WTC11 (cell line): ENCODE data around the gene H6PD. TPM values are rescaled to one million over a fixed set of nuclear protein-coding genes. Genes with fewer than 3 reads are reported as not detected.

Experiments used
- ATAC-seq: fragments of 200-7000 bp; cut with Tn5 transposase; 2 replicates; pipeline ENCODE4 v1.10.0; 2021; ENCODE audit warnings: mild to moderate bottlenecking, moderate library complexity
- CTCF ChIA-PET: fragments of 300-600 bp; sonication (Branson Sonifier 250); formaldehyde crosslinking; loops from one replicate; lab custom pipeline; 2021; ENCODE audit warnings: antibody characterized with exemption; lab: Charles Lee
- POLR2A ChIA-PET: fragments of 350-600 bp; sonication (Branson Sonifier 250); formaldehyde crosslinking; loops from one replicate; lab custom pipeline; 2021; ENCODE audit warnings: antibody characterized with exemption; lab: Charles Lee
- DNase-seq: peaks from one replicate; pipeline ENCODE4 v3.0.0; 2021; ENCODE audit warnings: low spot score
- H3K27ac Mint-ChIP-seq: 2 replicates; pipeline ENCODE4 v1.8.0; 2021; ENCODE audit warnings: mixed read lengths
- H3K27me3 Mint-ChIP-seq: 2 replicates; pipeline ENCODE4 v1.8.0; 2021; ENCODE audit warnings: low read depth, mild to moderate bottlenecking, moderate library complexity, mixed read lengths
- H3K36me3 Mint-ChIP-seq: 2 replicates; pipeline ENCODE4 v1.8.0; 2021; ENCODE audit warnings: mixed read lengths
- H3K4me1 Mint-ChIP-seq: 2 replicates; pipeline ENCODE4 v1.8.0; 2022; ENCODE audit warnings: mixed read lengths
- H3K4me3 Mint-ChIP-seq: 2 replicates; pipeline ENCODE4 v1.8.0; 2021; ENCODE audit warnings: mild to moderate bottlenecking, moderate library complexity, mixed read lengths
- H3K9me3 Mint-ChIP-seq: 2 replicates; pipeline ENCODE4 v1.8.0; 2021; ENCODE audit warnings: mixed read lengths
- ESRRA ChIP-seq: sonication (generic); formaldehyde crosslinking; IDR thresholded peaks from 2 replicates; pipeline ENCODE4 v1.8.1; 2022; ENCODE audit warnings: mild to moderate bottlenecking, missing genetic modification reagents, borderline replicate concordance
- GTF2I ChIP-seq: fragments of 250-450 bp; sonication (Bioruptor Pico); conservative IDR thresholded peaks from 2 replicates; pipeline ENCODE4 v1.4.0; 2021; ENCODE audit warnings: mild to moderate bottlenecking
- NFATC4 ChIP-seq: fragments of 250-450 bp; sonication (Bioruptor Pico); IDR thresholded peaks from 2 replicates; pipeline ENCODE4 v1.9.0; 2021; ENCODE audit warnings: mild to moderate bottlenecking
- SMAD4 ChIP-seq: sonication (generic); formaldehyde crosslinking; IDR thresholded peaks from 2 replicates; pipeline ENCODE4 v1.8.0; 2022; ENCODE audit warnings: mild to moderate bottlenecking, missing genetic modification reagents
- SOX15 ChIP-seq: fragments of 250-450 bp; sonication (Bioruptor Pico); IDR thresholded peaks from 2 replicates; pipeline ENCODE4 v1.9.0; 2021; ENCODE audit warnings: mild to moderate bottlenecking
- ZNF121 ChIP-seq: sonication (generic); formaldehyde crosslinking; IDR thresholded peaks from 2 replicates; pipeline ENCODE4 v1.8.0; 2023; ENCODE audit warnings: missing genetic modification reagents
- ZNF423 ChIP-seq: fragments of 250-450 bp; sonication (Bioruptor Pico); IDR thresholded peaks from 2 replicates; pipeline ENCODE4 v2.1.2; 2022; ENCODE audit warnings: mild to moderate bottlenecking, moderate library complexity
- total RNA-seq: library from RNA; stranded (reverse); gene quantifications from 3 replicates; pipeline ENCODE4 v1.2.3, GENCODE V29; 2021
- TF ChIP-seq, protein P1 (sequence below): fragments of 250-450 bp; sonication (Bioruptor Pico); IDR thresholded peaks from 2 replicates; pipeline ENCODE4 v1.9.0; 2021; ENCODE audit warnings: mild to moderate bottlenecking
- TF ChIP-seq, protein P2 (sequence below): sonication (generic); formaldehyde crosslinking; IDR thresholded peaks from 2 replicates; pipeline ENCODE4 v1.8.0; 2022; ENCODE audit warnings: mild to moderate bottlenecking, missing genetic modification reagents
- TF ChIP-seq, protein P3 (sequence below): fragments of 250-450 bp; sonication (Bioruptor Pico); IDR thresholded peaks from 2 replicates; pipeline ENCODE4 v2.1.2; 2022; ENCODE audit warnings: mild to moderate bottlenecking, moderate library complexity
- TF ChIP-seq, protein P4 (sequence below): sonication (generic); formaldehyde crosslinking; IDR thresholded peaks from 2 replicates; pipeline ENCODE4 v1.8.0; 2023; ENCODE audit warnings: missing genetic modification reagents

Gene H6PD
- total RNA-seq, 1 experiment from 2014 or later = 7.4 TPM

DNA sequence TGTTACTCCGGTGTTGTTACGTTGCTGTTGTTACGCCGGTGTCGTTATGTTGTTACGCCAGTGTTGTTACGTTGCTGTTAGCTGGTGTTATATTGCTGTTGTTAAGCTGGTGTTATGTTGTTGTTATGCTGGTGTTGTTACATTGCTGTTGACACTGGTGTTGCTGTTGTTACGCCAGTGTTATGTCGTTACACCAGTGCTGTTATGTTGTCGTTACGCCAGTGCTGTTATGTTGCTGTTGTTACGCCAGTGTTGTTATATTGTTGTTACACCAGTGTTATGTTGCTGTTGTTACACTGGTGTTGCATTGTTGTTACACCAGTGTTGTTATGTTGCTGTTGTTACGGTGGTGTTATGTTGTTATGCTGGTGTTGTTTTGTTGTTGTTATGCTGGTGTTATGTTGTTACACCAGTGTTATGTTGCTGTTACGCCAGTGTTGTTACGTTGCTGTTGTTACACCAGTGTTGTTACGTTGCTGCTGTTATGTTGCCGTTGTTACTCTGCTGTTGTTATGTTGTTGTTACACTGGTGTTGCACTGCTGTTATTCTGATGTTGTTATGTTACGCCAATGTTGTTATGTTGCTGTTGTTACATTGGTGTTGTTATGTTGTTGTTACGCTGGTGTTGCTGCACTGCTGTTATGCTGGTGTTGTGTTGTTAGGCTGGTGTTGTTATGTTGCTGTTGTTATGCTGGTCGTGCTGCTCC, 25.6 kb downstream of the H6PD start:
- ChIA-PET CTCF (no interaction called here), POLR2A (no interaction called here)
- Mint-ChIP-seq H3K27me3 (peaks cover 3% of the 10 kb centered on the region; the same call in 1 of the 2 replicates), H3K4me3 (no peak overlapping the region), H3K27ac (peak overlapping the region; percentile 81), H3K4me1 (no peaks in the 10 kb centered on the region), H3K36me3 (peaks cover 25% of the 10 kb centered on the region), H3K9me3 (peaks cover 32% of the 10 kb centered on the region)
- ATAC-seq (no peak), DNase-seq (no peak)
- no peak for TF ChIP-seq ESRRA
- TF ChIP-seq, protein P1, sequence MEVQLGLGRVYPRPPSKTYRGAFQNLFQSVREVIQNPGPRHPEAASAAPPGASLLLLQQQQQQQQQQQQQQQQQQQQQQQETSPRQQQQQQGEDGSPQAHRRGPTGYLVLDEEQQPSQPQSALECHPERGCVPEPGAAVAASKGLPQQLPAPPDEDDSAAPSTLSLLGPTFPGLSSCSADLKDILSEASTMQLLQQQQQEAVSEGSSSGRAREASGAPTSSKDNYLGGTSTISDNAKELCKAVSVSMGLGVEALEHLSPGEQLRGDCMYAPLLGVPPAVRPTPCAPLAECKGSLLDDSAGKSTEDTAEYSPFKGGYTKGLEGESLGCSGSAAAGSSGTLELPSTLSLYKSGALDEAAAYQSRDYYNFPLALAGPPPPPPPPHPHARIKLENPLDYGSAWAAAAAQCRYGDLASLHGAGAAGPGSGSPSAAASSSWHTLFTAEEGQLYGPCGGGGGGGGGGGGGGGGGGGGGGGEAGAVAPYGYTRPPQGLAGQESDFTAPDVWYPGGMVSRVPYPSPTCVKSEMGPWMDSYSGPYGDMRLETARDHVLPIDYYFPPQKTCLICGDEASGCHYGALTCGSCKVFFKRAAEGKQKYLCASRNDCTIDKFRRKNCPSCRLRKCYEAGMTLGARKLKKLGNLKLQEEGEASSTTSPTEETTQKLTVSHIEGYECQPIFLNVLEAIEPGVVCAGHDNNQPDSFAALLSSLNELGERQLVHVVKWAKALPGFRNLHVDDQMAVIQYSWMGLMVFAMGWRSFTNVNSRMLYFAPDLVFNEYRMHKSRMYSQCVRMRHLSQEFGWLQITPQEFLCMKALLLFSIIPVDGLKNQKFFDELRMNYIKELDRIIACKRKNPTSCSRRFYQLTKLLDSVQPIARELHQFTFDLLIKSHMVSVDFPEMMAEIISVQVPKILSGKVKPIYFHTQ (CRISPR knock-in tag) = no peak

DNA sequence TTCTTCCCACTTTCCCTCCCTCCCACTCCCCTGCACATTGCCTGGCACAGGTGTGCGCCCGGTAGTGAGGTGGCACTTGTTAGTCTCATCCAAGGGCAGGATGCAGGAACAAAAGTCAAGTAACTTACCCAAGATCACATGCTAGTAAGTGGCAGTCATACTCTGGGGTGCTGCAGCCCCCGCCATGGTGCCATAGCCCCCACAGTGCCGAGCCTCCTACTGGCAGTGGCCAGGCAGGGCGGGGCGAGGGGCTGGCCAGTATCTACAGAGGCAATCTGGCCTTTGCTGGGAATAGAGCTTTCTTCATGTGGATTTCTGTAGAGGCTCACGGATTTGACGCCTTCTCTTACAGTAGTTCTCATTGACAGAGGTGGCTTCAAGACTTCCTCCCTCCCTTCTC, 26.9 kb downstream of the H6PD start:
- Mint-ChIP-seq H3K4me3 (no peak overlapping the region), H3K4me1 (no peaks in the 10 kb centered on the region), H3K9me3 (peaks cover 32% of the 10 kb centered on the region), H3K27ac (no peak overlapping the region; the same call in 1 of the 2 replicates), H3K27me3 (peaks cover 3% of the 10 kb centered on the region; the same call in 1 of the 2 replicates), H3K36me3 (peaks cover 25% of the 10 kb centered on the region)
- no peak for ATAC-seq
- CTCF ChIA-PET = interaction anchor here (1.3 to 1.5 kb wide), 2 partner anchors 28 to 234 kb away, joined by 3 read pairs; no protein-coding TSS in a partner anchor
- POLR2A ChIA-PET = no interaction called here
- TF ChIP-seq, protein P2, sequence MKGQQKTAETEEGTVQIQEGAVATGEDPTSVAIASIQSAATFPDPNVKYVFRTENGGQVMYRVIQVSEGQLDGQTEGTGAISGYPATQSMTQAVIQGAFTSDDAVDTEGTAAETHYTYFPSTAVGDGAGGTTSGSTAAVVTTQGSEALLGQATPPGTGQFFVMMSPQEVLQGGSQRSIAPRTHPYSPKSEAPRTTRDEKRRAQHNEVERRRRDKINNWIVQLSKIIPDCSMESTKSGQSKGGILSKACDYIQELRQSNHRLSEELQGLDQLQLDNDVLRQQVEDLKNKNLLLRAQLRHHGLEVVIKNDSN (CRISPR knock-in tag) = no peak
- TF ChIP-seq NFATC4 = no peak
- TF ChIP-seq SOX15 (CRISPR knock-in tag) = no peak
- TF ChIP-seq ZNF423 = no peak
- DNase-seq = no peak

DNA sequence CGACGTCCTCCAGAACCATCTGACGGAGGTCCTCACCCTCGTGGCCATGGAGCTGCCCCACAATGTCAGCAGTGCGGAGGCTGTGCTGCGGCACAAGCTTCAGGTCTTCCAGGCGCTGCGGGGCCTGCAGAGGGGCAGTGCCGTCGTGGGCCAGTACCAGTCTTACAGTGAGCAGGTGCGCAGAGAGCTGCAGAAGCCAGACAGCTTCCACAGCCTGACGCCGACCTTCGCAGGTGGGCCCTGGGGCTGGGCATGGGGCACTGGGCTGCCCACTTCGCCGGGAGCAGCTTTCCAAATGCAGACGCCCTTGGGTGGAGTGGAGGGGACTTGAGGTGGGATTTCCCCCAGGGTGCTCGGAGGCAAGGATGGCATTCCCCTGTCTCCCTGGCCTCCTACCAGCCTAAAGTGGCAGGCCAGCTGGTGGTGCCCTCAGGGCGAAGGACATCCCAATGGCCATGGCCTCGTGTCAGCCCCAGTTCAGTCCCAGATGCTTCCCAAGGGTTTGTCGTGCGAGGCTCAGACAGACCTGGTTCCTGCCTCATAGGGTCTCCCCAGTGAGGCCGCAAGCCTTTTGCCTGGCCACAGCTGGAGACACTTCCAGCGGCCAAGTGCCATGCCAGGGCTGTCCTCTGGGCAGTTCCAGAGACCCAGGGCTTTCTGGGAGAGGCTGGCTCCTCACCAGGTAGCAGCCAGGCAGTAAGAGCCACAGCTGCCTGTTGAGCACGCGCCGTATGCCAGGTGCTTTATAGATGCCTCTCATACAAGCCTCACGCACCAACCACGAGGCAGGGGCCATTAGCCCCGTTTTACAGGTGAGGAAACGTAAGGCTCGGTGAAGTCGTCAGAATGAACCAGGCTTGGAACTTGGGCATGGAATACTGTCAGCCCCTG, 27.8 kb downstream of the H6PD start:
- H3K36me3 Mint-ChIP-seq = peaks cover 25% of the 10 kb centered on the region
- H3K4me1 Mint-ChIP-seq = no peaks in the 10 kb centered on the region
- H3K27me3 Mint-ChIP-seq = peaks cover 3% of the 10 kb centered on the region; the same call in 1 of the 2 replicates
- ChIA-PET CTCF (interaction anchor here (1.3 to 1.5 kb wide), 2 partner anchors 27 to 233 kb away, joined by 3 read pairs; no protein-coding TSS in a partner anchor), POLR2A (no interaction called here)
- peaks cover 32% of the 10 kb centered on the region for H3K9me3 Mint-ChIP-seq
- no peak overlapping the region for H3K4me3 Mint-ChIP-seq
- TF ChIP-seq, protein P3, sequence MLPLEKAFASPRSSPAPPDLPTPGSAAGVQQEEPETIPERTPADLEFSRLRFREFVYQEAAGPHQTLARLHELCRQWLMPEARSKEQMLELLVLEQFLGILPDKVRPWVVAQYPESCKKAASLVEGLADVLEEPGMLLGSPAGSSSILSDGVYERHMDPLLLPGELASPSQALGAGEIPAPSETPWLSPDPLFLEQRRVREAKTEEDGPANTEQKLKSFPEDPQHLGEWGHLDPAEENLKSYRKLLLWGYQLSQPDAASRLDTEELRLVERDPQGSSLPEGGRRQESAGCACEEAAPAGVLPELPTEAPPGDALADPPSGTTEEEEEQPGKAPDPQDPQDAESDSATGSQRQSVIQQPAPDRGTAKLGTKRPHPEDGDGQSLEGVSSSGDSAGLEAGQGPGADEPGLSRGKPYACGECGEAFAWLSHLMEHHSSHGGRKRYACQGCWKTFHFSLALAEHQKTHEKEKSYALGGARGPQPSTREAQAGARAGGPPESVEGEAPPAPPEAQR (CRISPR knock-in tag) = no peak
- TF ChIP-seq GTF2I (CRISPR knock-in tag) (no peak), SMAD4 (CRISPR knock-in tag) (no peak)
- no peak overlapping the region for H3K27ac Mint-ChIP-seq
- ATAC-seq (no peak), DNase-seq (no peak)

DNA sequence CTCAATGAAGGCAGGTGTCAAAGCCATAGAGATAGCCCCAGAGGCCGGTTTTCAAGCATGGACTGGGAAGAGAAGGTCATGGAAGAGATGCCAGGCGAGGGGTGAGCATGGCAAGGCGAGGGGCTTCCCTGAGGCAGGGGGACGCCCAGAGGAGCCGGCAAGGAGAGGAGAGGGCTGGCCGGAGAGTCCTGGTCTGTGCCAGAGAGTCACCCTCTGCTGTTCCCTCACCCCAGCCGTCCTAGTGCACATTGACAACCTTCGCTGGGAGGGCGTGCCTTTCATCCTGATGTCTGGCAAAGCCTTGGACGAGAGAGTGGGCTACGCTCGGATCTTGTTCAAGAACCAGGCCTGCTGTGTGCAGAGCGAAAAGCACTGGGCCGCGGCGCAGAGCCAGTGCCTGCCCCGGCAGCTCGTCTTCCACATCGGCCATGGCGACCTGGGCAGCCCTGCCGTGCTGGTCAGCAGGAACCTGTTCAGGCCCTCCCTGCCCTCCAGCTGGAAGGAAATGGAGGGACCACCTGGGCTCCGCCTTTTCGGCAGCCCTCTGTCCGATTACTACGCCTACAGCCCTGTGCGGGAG, 28.8 kb downstream of the H6PD start:
- H3K4me1 Mint-ChIP-seq = no peaks in the 10 kb centered on the region
- TF ChIP-seq ZNF121 (no peak), SMAD4 (CRISPR knock-in tag) (no peak)
- TF ChIP-seq, protein P4, sequence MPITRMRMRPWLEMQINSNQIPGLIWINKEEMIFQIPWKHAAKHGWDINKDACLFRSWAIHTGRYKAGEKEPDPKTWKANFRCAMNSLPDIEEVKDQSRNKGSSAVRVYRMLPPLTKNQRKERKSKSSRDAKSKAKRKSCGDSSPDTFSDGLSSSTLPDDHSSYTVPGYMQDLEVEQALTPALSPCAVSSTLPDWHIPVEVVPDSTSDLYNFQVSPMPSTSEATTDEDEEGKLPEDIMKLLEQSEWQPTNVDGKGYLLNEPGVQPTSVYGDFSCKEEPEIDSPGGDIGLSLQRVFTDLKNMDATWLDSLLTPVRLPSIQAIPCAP = no peak
- no peak overlapping the region for H3K27ac Mint-ChIP-seq
- POLR2A ChIA-PET = no interaction called here
- CTCF ChIA-PET = interaction anchor here (1.3 to 2.5 kb wide), 3 partner anchors 11 to 228 kb away, joined by 4 to 9 read pairs (median 5); no protein-coding TSS in a partner anchor
- H3K27me3 Mint-ChIP-seq = peaks cover 3% of the 10 kb centered on the region; the same call in 1 of the 2 replicates
- ATAC-seq (no peak), DNase-seq (no peak)
- H3K4me3 Mint-ChIP-seq = no peak overlapping the region
- H3K36me3 Mint-ChIP-seq = peaks cover 20% of the 10 kb centered on the region
- H3K9me3 Mint-ChIP-seq = peaks cover 27% of the 10 kb centered on the region
